GM21526 (cell line): Measurements from ENCODE around the gene MFAP1.
"Not testable (repeated sequence)": the region's sequence is repeated elsewhere in the genome, so short reads cannot be mapped to it uniquely, and the experiment has no call there.

ENCODE experiments used
- ATAC-seq: cut with Tn5 transposase; IDR thresholded peaks from one replicate; pipeline ENCODE4 v1.9.1; 2021; ENCODE audit warnings: moderate library complexity; ENCODE audit not compliant: unreplicated experiment, low FRiP score

MFAP1 gene

GRCh38 chr15:43825305-43825704, 815 bp upstream of the MFAP1 start:
- not testable (repeated sequence) for ATAC-seq

GRCh38 chr15:43821505-43821904, 3.0 kb downstream of the MFAP1 start:
- ATAC-seq, result no peak

GRCh38 chr15:43815064-43815463, 9.4 kb downstream of the MFAP1 start:
- not testable (repeated sequence) for ATAC-seq

DNA sequence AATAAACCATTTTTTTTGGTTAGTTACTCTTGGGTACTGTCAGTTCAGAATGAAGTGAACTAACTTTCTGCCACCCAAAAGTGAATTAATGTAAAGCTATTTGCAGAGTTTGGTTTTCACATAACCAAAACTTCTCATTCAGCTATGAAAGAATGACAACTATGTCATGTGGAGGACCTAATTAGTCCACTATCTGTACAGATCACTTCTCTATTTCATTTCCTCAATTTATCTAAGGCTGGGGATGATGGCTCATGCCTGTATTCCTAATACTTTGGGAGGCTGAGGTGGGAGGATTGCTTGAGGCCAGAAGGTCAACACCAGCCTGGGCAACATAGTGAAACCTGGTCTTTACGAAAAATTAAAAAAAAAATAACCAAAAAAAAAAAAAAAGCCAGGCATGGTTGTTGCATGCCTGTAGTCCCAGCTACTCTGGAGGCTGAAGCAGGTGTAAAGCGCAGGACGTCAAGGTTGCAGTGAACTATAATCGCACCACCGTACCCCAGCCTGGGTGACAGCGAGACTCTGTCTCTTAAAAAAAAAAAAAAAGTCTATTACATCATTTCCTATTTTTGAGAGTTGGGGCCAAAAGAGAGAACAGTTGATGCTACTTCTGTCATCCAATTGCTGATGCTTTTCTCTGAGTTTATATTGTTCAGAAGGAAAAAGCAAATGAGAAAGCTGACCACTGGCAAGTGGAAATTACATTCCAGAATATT, 15.4 kb downstream of the MFAP1 start:
- peak; percentile 54 for ATAC-seq

- no peak for ATAC-seq
These were observed 16.0 kb downstream of the MFAP1 start for GRCh38 chr15:43808435-43808950.

- ATAC-seq, result not testable (repeated sequence)
These were observed 21.8 kb downstream of the MFAP1 start for GRCh38 chr15:43802676-43803075.

DNA sequence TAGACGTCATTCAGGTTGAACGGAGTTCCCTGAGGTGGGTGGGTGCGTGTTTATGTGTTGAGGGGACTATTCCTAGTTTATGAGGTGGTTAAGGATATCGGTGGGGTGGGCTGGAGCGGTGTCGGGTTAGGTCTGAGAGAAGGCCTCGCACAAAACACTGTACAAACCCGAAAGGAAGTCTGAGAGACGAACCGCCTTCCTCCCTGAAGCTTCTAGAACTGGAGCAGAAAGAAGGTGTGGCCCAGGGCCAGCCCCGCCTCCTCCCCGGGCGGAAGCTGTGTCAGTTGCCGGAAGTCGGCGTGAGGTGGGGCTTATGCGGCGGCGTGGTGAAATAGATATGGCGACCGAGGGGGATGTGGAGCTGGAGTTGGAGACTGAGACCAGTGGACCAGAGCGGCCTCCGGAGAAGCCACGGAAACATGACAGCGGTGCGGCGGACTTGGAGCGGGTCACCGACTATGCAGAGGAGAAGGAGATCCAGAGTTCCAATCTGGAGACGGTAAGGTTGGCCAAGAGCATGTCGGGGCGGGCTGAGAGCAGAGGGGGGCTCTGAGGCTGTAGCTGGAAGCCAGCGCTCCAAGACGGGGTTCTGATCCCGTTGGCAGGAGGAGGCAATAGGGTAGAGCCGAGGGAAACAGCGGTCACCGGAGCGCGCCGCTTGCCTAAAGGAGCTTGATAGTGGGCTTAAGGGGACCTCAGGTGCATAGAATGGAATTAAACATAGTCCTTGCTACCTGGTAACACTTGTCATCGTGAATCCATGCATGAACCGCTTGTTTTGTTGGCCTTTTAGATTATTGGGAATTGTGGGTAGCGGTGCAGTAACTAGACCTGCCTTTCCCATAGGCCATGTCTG, 24.0 kb downstream of the MFAP1 start, which contains the start of gene HYPK:
Gene HYPK (plus strand): TSS at position 314 of the 856 bp plus-strand sequence. CDS start 24 bp downstream, at position 338.
- ATAC-seq, result peak; percentile 73

- ATAC-seq, result no peak
These were observed 24.6 kb downstream of the MFAP1 start, which contains the start of gene SERINC4 for GRCh38 chr15:43799945-43800285. Gene SERINC4 (minus strand): TSS chr15:43800220. CDS start chr15:43799986, 234 bp downstream.

DNA sequence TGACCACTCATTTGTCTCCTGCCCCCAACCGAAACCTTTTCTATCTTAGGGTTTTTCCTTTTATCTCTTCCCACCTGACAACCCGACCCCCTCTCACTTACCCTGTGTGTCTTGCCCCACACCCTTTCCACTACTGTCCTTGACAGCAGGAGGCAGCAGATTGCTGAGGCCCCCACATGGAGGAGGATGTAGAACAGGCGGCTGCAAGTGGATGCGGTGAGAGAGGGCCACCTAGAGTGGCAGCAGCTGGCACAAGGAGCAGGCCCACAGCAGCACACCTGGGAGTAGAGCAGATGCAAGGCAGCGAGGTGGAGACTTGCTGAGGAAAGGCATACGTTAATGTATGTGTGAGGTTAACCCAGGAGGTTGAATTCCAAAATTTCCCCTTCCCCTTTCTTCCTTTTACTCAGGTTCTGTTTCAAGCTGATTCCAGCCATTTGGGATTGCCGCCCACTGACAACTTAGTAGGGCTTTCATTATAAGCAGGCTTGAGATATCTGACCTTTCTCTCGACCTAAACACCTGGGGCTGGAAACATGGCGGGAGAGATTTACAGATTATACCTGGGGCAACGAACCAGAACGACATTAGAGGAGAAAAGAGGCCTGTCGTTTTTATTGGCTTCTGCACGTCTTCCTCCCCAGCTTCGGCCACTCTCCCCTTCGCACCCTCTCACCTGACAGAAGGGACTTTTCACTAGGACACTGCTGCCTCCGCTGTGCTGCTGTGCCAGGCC, 25.1 kb downstream of the MFAP1 start:
- ATAC-seq, result no peak

GRCh38 chr15:43796566-43796965, 27.9 kb downstream of the MFAP1 start:
- ATAC-seq, result no peak

- no peak for ATAC-seq
These were observed 28.5 kb downstream of the MFAP1 start for GRCh38 chr15:43795997-43796396.

GRCh38 chr15:43795197-43795596, 29.3 kb downstream of the MFAP1 start:
- no peak for ATAC-seq

- ATAC-seq, result no peak
These were observed 30.0 kb downstream of the MFAP1 start for GRCh38 chr15:43794269-43795037.

GRCh38 chr15:43793647-43794046, 30.8 kb downstream of the MFAP1 start:
- ATAC-seq, result no peak

GRCh38 chr15:43792761-43793476, 31.6 kb downstream of the MFAP1 start:
- peak; percentile 6 for ATAC-seq

DNA sequence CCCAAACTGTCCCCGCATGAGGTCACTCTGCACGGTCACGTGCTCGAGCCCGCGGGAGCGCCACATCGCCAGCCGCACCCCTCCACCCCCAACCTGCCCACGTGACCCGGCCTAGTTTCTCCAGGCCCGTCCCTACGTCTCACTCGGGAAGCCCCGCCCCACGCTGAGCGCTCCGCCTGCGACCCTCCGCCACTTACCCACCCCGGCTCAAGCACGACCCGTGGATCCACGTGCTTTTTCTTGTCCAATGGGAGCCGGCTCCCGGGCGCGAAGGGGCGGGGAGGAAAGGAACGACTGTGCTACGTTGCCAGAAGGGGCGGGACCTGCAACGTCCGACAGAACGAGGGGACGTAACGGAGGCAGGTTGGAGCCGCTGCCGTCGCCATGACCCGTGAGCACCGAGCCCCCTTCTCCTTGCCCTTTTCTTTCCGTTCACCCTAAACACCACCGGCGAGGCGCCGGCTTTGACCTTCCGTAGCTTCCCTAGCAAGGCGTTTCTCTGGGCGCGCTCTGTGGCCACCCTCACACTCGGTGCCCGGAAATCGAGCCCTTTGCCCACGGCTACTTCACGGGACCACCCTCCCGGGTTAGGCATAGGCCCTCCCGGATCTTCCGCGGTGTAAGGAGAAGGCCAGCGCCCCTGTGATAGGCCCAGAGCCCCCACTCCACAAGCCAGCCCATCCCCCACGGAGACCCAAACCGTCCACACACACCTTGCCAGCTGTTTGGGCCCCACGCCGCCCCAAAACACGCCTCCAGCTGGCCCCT, 32.3 kb downstream of the MFAP1 start, which contains the start of gene SERF2:
Gene SERF2 (plus strand): TSS at position 328 of the 768 bp plus-strand sequence. CDS start 57 bp downstream, at position 385.
- ATAC-seq, result peak; percentile 73

- ATAC-seq, result no peak
These were observed 35.1 kb downstream of the MFAP1 start for GRCh38 chr15:43789409-43789808.

- no peak for ATAC-seq
These were observed 45.5 kb downstream of the MFAP1 start for GRCh38 chr15:43779016-43779415.
